Neural progenitor cell (in vitro differentiated cells): ENCODE measurements around the gene HNRNPAB. TPM values are rescaled to one million over a fixed set of nuclear protein-coding genes. Genes with fewer than 3 reads are reported as not detected.
A peak's percentile ranks its signal among the peaks of the same experiment; 100 is the strongest.
"Not testable (repeated sequence)": the region's sequence is repeated elsewhere in the genome, so short reads cannot be mapped to it uniquely, and the experiment has no call there.

Experiments used
- DNase-seq: peaks from one replicate; pipeline ENCODE4 v3.0.0-alpha.2; 2016; ENCODE audit warnings: low spot score
- H2AFZ ChIP-seq: fragments of 200-600 bp; sonication (generic); replicated peaks from 2 replicates; pipeline ENCODE4 v1.6.1; 2016; ENCODE audit warnings: antibody characterized with exemption
- H3F3A ChIP-seq: fragments of 200-600 bp; sonication (generic); 2 replicates; pipeline ENCODE4 v1.6.1; 2016; ENCODE audit warnings: antibody characterized with exemption, low read depth
- H3K27ac ChIP-seq: fragments of 200-600 bp; sonication (generic); 2 replicates; pipeline ENCODE4 v1.5.1; 2016; ENCODE audit warnings: mild to moderate bottlenecking
- H3K27me3 ChIP-seq: fragments of 200-600 bp; sonication (generic); 2 replicates; pipeline ENCODE4 v1.6.1; 2016; ENCODE audit warnings: mild to moderate bottlenecking, moderate library complexity
- H3K36me3 ChIP-seq: fragments of 200-600 bp; sonication (generic); 2 replicates; pipeline ENCODE4 v1.5.1; 2016
- H3K4me1 ChIP-seq: fragments of 200-600 bp; sonication (generic); 2 replicates; pipeline ENCODE4 v1.6.1; 2016; ENCODE audit warnings: mixed run types
- H3K4me2 ChIP-seq: fragments of 200-600 bp; sonication (generic); 2 replicates; pipeline ENCODE4 v1.6.1; 2016
- H3K4me3 ChIP-seq: fragments of 200-600 bp; sonication (generic); 2 replicates; pipeline ENCODE4 v1.5.1; 2016
- H3K79me2 ChIP-seq: fragments of 200-600 bp; sonication (generic); 2 replicates; pipeline ENCODE4 v1.6.1; 2016; ENCODE audit warnings: low read depth
- H3K9ac ChIP-seq: fragments of 200-600 bp; sonication (generic); 2 replicates; pipeline ENCODE4 v1.6.1; 2016
- H3K9me3 ChIP-seq: fragments of 200-600 bp; sonication (generic); 2 replicates; pipeline ENCODE4 v1.5.1; 2016; ENCODE audit warnings: low read depth
- H4K20me1 ChIP-seq: fragments of 200-600 bp; sonication (generic); 2 replicates; pipeline ENCODE4 v1.6.1; 2016; ENCODE audit warnings: low read depth
- H3K27ac Mint-ChIP-seq: 3 replicates; pipeline ENCODE4 v1.8.0; 2021; ENCODE audit warnings: mixed read lengths
- H3K27me3 Mint-ChIP-seq: 2 replicates; pipeline ENCODE4 v1.8.0; 2022; ENCODE audit warnings: low read depth, mild to moderate bottlenecking, inconsistent platforms, moderate library complexity, mixed read lengths; ENCODE audit not compliant: insufficient read depth
- H3K36me3 Mint-ChIP-seq: 3 replicates; pipeline ENCODE4 v1.8.0; 2021; ENCODE audit warnings: mixed read lengths
- H3K4me1 Mint-ChIP-seq: 3 replicates; pipeline ENCODE4 v1.8.0; 2021; ENCODE audit warnings: mixed read lengths
- H3K4me3 Mint-ChIP-seq: 3 replicates; pipeline ENCODE4 v1.8.0; 2021; ENCODE audit warnings: mild to moderate bottlenecking, moderate library complexity, mixed read lengths
- H3K9me3 Mint-ChIP-seq: 3 replicates; pipeline ENCODE4 v1.8.0; 2020; ENCODE audit warnings: mixed read lengths
- EZH2 ChIP-seq: fragments of 200-600 bp; sonication (generic); IDR thresholded peaks from 2 replicates; pipeline ENCODE4 v1.6.1; 2017; ENCODE audit warnings: antibody characterized with exemption, mild to moderate bottlenecking, moderate library complexity
- EZH2phosphoT487 ChIP-seq: fragments of 200-600 bp; sonication (generic); IDR thresholded peaks from 2 replicates; pipeline ENCODE4 v1.6.1; 2017; ENCODE audit warnings: antibody characterized with exemption
- total RNA-seq: library from RNA; depleted of rRNA; stranded (reverse); fragments of >200 nt; gene quantifications from 2 replicates; pipeline ENCODE4 v1.2.3, GENCODE V29; 2015; ENCODE audit warnings: low replicate concordance
- TF ChIP-seq, protein P1 (sequence below): fragments of 200-600 bp; sonication (generic); IDR thresholded peaks from 2 replicates; pipeline ENCODE4 v1.5.1; 2017; ENCODE audit warnings: antibody characterized with exemption, mild to moderate bottlenecking

HNRNPAB gene
- total RNA-seq, 1 donor from 2014 or later: 195 TPM

DNA sequence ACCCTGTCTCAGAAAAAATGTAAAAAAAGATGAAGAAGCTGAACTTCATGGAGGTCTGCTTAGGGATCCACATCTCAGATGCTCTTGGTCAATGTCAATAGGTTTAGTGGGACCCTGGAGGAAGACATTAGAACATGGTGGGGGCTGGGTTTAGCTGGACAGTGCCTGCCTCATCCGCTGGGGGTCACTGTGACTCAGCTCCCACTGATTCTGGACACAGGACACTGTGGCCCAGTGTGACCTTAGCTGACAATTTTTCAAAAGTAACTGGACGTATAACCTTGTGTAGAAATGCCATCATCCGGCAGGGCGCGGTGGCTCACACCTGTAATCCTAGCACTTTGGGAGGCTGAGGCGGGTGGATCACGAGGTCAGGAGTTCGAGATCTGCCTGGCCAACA, 7.3 kb upstream of the HNRNPAB start:
- no peaks in the 10 kb centered on the region for H3K36me3 Mint-ChIP-seq
- H3K4me3 ChIP-seq: no peak overlapping the region
- H3K27me3 Mint-ChIP-seq: peaks cover 16% of the 10 kb centered on the region
- no peak overlapping the region for H2AFZ ChIP-seq
- H3F3A ChIP-seq: peaks cover 23% of the 10 kb centered on the region
- peak overlapping the region; percentile 21 for H3K4me3 Mint-ChIP-seq
- no peak for DNase-seq
- H3K4me1 Mint-ChIP-seq: peaks cover 35% of the 10 kb centered on the region
- H3K36me3 ChIP-seq: no peaks in the 10 kb centered on the region
- peak overlapping the region; percentile 63 for H3K4me2 ChIP-seq
- TF ChIP-seq, protein P1, sequence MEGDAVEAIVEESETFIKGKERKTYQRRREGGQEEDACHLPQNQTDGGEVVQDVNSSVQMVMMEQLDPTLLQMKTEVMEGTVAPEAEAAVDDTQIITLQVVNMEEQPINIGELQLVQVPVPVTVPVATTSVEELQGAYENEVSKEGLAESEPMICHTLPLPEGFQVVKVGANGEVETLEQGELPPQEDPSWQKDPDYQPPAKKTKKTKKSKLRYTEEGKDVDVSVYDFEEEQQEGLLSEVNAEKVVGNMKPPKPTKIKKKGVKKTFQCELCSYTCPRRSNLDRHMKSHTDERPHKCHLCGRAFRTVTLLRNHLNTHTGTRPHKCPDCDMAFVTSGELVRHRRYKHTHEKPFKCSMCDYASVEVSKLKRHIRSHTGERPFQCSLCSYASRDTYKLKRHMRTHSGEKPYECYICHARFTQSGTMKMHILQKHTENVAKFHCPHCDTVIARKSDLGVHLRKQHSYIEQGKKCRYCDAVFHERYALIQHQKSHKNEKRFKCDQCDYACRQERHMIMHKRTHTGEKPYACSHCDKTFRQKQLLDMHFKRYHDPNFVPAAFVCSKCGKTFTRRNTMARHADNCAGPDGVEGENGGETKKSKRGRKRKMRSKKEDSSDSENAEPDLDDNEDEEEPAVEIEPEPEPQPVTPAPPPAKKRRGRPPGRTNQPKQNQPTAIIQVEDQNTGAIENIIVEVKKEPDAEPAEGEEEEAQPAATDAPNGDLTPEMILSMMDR: peak; percentile 44
- TF ChIP-seq EZH2phosphoT487: no peak
- no peaks in the 10 kb centered on the region for H3K9me3 ChIP-seq
- no peaks in the 10 kb centered on the region for H4K20me1 ChIP-seq
- H3K27me3 ChIP-seq: peaks cover 5% of the 10 kb centered on the region
- H3K27ac ChIP-seq: peak overlapping the region; percentile 62
- H3K9ac ChIP-seq: no peak overlapping the region
- peaks cover 14% of the 10 kb centered on the region for H3K4me1 ChIP-seq
- H3K27ac Mint-ChIP-seq: no peak overlapping the region
- peaks cover 11% of the 10 kb centered on the region for H3K9me3 Mint-ChIP-seq
- H3K79me2 ChIP-seq: no peaks in the 10 kb centered on the region

DNA sequence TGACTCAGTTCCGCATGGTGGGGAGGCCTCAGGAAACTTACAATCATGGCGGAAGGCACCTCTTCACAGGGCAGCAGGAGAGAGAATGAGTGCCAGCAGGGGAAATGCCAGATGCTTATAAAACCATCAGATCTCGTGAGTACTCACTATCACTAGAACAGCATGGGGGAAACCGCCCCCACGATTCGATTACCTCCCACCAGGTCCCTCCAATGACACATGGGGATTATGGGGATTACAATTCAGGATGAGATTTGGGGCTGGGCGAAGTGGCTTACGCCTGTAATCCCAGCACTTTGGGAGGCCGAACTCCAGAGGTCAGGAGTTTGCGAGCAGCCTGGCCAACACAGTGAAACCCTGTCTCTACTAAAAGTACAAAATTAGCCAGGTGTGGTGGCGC, 6.2 kb upstream of the HNRNPAB start:
- not testable (repeated sequence) for H3K36me3 Mint-ChIP-seq, H3K4me3 Mint-ChIP-seq, H3K4me2 ChIP-seq

DNA sequence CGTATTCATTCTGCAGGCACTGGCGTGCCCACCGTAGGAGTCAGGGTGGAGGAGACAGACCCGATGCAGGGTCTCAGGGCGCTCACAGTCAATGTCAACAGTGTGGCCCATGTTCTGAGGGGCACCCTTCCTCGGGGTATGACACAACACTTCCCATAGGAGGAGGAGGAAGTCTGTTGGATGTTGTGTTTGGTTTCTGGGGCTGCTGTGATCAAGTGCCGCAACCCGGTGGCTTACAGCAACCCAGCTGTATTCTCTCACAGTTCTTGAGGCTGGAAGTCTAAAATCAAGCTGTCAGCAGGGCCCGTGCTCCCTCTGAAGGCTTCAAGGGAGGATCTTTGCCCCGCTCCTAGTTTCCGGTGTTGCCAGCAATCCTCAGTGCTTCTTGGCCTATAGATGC, 5.6 kb upstream of the HNRNPAB start:
- no peak for DNase-seq
- peaks cover 17% of the 10 kb centered on the region for H3K27me3 Mint-ChIP-seq
- H4K20me1 ChIP-seq: no peaks in the 10 kb centered on the region

More for the DNA sequence above, 6.2 kb upstream of the HNRNPAB start:
- H3K9me3 ChIP-seq, H3K27me3 ChIP-seq, H2AFZ ChIP-seq, H3K9me3 Mint-ChIP-seq, H3K27ac Mint-ChIP-seq, H3K79me2 ChIP-seq, H3K4me3 ChIP-seq, H3K9ac ChIP-seq, H3K27ac ChIP-seq, H3K36me3 ChIP-seq, DNase-seq, H4K20me1 ChIP-seq: not testable (repeated sequence)
- peaks cover 19% of the 10 kb centered on the region for H3K27me3 Mint-ChIP-seq
- peaks cover 30% of the 10 kb centered on the region for H3F3A ChIP-seq
- H3K4me1 ChIP-seq: peaks cover 14% of the 10 kb centered on the region
- peaks cover 35% of the 10 kb centered on the region for H3K4me1 Mint-ChIP-seq

More for the DNA sequence above, 5.6 kb upstream of the HNRNPAB start:
- Histone ChIP-seq H3K27ac (no peak overlapping the region), H3K79me2 (peaks cover 3% of the 10 kb centered on the region), H3K4me2 (no peak overlapping the region), H3K27me3 (peaks cover 9% of the 10 kb centered on the region), H3K4me3 (no peak overlapping the region), H3K9me3 (no peaks in the 10 kb centered on the region), H3F3A (peaks cover 31% of the 10 kb centered on the region), H3K36me3 (no peaks in the 10 kb centered on the region), H2AFZ (no peak overlapping the region), H3K4me1 (peaks cover 14% of the 10 kb centered on the region), H3K9ac (no peak overlapping the region)
- H3K27ac Mint-ChIP-seq: no peak overlapping the region
- peaks cover 4% of the 10 kb centered on the region for H3K9me3 Mint-ChIP-seq
- H3K4me3 Mint-ChIP-seq: no peak overlapping the region
- H3K4me1 Mint-ChIP-seq: peaks cover 31% of the 10 kb centered on the region
- TF ChIP-seq, protein P1: no peak
- no peak for TF ChIP-seq EZH2phosphoT487
- no peak for TF ChIP-seq EZH2
- H3K36me3 Mint-ChIP-seq: no peaks in the 10 kb centered on the region
